ENCODE results near the gene FARS2.

DNA sequence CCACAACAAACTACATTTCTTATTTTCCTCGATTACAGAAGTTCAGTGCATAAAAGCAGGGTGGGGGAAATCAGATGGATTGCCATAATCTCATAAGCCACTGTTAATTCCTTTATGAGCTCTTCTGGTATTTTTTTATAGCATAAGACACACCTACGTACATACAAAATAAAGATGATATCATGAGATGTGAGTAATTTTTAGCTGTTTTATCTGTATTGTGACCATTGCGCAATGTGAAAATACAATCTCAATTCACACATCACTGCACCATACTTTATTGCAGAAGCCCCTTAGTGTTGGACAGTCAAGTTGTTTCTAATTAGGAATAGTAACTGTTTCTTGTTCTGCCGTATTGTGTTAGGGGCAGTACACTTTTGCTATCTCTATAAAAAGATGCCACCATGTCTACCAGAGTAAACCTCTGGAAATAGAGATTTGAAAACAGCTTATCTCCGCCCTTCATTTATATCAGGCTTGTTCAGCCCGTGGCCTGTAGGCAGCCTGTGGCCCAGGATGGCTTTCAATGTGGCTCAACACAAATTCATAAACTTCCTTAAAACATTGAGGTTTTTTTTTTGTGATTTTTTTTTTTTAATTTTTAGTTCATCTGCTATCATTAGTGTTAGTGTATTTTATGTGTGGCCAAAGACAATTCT lies 90.4 kb downstream of the FARS2 start:
- no peak for TF ChIP-seq EZH2 (IDR thresholded peaks at IDR 0.05; ENCODE audit: borderline replicate concordance, insufficient read depth, low read depth, low read length, poor library complexity, severe bottlenecking)
- TF ChIP-seq, protein P1, sequence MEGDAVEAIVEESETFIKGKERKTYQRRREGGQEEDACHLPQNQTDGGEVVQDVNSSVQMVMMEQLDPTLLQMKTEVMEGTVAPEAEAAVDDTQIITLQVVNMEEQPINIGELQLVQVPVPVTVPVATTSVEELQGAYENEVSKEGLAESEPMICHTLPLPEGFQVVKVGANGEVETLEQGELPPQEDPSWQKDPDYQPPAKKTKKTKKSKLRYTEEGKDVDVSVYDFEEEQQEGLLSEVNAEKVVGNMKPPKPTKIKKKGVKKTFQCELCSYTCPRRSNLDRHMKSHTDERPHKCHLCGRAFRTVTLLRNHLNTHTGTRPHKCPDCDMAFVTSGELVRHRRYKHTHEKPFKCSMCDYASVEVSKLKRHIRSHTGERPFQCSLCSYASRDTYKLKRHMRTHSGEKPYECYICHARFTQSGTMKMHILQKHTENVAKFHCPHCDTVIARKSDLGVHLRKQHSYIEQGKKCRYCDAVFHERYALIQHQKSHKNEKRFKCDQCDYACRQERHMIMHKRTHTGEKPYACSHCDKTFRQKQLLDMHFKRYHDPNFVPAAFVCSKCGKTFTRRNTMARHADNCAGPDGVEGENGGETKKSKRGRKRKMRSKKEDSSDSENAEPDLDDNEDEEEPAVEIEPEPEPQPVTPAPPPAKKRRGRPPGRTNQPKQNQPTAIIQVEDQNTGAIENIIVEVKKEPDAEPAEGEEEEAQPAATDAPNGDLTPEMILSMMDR (IDR thresholded peaks at IDR 0.05) = no peak
